GM13976 (cell line): ENCODE data around the gene IL24.

Source experiments
- DNase-seq: peaks from one replicate; pipeline ENCODE4 v3.0.0; 2012; ENCODE audit warnings: low spot score
- CTCF ChIP-seq: IDR thresholded peaks from 2 replicates; pipeline ENCODE4 v1.5.1; 2012; ENCODE audit warnings: borderline replicate concordance, mild to moderate bottlenecking; ENCODE audit not compliant: insufficient read depth; ENCODE audit errors: extremely low read depth, missing control alignments, control extremely low read depth
- in situ Hi-C: fragments of 300-500 bp; cut with MboI; formaldehyde crosslinking; loops from one replicate; pipeline ENCODE4 v1.12.0; 2022; ENCODE audit warnings: low sequenced_read_pairs, mixed read lengths, inconsistent platforms; ENCODE audit not compliant: unreplicated experiment

The IL24 gene

GRCh38 chr1:206939131-206939530, 41.9 kb downstream of the IL24 start:
- TF ChIP-seq CTCF: no peak
- DNase-seq: no peak
- in situ Hi-C loops: no loop called here

- in situ Hi-C loops: no loop called here
- no peak for TF ChIP-seq CTCF
- DNase-seq: no peak
These were observed 42.8 kb downstream of the IL24 start for GRCh38 chr1:206939841-206940587.

GRCh38 chr1:206940588-206940936, 43.3 kb downstream of the IL24 start:
- DNase-seq: no peak
- in situ Hi-C loops: no loop called here
- no peak for TF ChIP-seq CTCF

GRCh38 chr1:206941766-206942418, 44.6 kb downstream of the IL24 start:
- in situ Hi-C loops: no loop called here
- TF ChIP-seq CTCF: no peak
- DNase-seq: no peak

- no peak for DNase-seq
- TF ChIP-seq CTCF: no peak
- in situ Hi-C loops: no loop called here
These were observed 47.5 kb downstream of the IL24 start for GRCh38 chr1:206944703-206945102.

- no peak for TF ChIP-seq CTCF
- in situ Hi-C loops: no loop called here
- DNase-seq: no peak
These were observed 48.5 kb downstream of the IL24 start for GRCh38 chr1:206945779-206946178.

- TF ChIP-seq CTCF: no peak
- no peak for DNase-seq
- in situ Hi-C loops: no loop called here
These were observed 49.0 kb downstream of the IL24 start, which contains the start of gene PIGR for GRCh38 chr1:206946261-206946660. TSS of gene PIGR (minus strand) at chr1:206946466. CDS start at chr1:206940531, 5,935 bp downstream.
